Measurements from ENCODE around the gene PCDH15. TPM values are rescaled to one million over a fixed set of nuclear protein-coding genes. Genes with fewer than 3 reads are reported as not detected.

PCDH15 gene
- total and polyA plus RNA-seq, 2 of the 8 experiments (the other 6 are each of a cell fraction or from before 2014, with no cell fraction given) = 0.11 TPM; not detected in 1

DNA sequence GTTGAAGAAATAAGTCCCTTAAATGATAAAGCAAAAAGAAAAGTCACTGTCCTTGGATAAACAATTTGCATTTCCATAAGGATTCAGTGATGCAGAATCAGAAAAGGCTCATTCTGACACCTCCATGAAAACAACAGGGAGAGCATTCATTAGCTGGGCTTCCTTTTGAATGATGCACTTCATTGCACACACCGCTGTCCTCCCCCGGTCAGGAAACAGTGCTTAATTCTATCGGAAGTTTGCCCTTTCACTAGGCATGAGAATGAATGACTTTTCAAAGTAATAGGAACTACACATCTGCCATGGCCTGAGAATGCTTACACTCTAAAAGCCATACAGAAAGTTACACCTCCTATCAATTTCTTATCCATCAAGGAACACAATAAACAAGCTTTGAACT, 4.2 kb downstream of the PCDH15 start (continued):
- no peak for TF ChIP-seq GTF2F1 (IDR thresholded peaks at IDR 0.05; ENCODE audit: borderline replicate concordance, low read depth, low read length)
